GM21423 (cell line): ENCODE data around the gene BEAN1.
"Not testable (repeated sequence)": the region's sequence is repeated elsewhere in the genome, so short reads cannot be mapped to it uniquely, and the experiment has no call there.

Source experiments
- ATAC-seq: cut with Tn5 transposase; IDR thresholded peaks from one replicate; pipeline ENCODE4 v1.9.1; 2021; ENCODE audit warnings: mild to moderate bottlenecking, moderate library complexity; ENCODE audit not compliant: unreplicated experiment

BEAN1 gene

DNA sequence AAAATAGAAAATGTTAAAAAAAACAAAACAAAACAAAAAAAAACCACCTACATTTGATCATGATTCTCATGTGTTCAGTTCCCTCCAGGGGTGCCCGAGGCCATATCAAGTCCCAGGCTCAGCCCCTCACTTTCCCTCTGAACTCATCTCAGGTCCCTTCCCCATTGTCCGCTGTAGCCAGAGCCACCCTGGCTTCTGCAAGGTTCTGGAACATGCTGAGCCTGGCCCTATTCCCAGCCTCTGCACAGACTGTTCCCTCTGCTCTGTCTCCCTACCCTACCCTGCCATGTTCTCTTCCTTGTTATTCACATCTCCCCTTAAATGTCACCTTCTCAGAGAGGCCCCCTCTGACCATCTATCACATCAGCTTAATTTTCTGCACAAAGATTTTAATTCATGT is 75.9 kb downstream of the BEAN1 start:
- ATAC-seq: no peak

DNA sequence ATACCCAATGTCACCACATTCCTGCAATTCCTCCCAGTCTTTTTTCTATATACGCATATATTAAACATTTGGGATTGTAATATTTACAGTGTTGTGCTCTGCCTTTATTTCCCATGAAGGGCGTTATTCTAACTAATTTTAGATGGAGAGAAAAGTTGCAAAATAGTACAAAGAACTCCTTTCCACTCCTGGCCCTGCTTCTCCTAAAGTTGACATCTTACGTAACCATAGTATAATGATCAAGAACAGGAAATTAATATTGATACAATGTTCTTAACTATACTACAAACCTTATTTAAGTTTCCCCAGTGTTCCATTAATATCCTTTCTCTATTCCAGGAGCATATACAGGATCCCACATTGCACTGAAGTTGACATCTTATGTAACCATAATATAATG is 76.5 kb downstream of the BEAN1 start:
- ATAC-seq: no peak

DNA sequence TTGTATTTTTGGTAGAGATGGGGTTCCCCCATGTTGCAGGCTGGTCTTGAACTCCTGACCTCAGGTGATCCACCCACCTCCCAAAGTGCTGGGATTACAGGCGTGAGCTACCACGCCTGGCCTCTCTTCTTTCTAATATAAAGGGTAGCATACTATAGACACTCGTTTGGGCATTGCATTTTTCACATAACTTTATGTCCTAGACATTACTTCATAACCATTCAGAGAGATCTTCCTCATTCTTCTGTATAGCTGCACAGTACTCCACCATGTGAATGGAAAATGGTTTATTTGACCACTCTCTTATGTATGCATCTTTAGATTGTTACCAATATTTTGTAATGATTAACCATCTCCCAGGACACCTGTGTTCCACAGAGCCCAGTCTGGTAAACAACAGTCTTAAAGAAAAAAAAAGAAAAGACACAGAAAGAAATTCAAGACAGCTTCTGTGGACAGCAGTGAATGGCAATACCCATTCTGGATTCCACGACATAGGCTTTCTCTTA is 80.7 kb downstream of the BEAN1 start:
- ATAC-seq: no peak

DNA sequence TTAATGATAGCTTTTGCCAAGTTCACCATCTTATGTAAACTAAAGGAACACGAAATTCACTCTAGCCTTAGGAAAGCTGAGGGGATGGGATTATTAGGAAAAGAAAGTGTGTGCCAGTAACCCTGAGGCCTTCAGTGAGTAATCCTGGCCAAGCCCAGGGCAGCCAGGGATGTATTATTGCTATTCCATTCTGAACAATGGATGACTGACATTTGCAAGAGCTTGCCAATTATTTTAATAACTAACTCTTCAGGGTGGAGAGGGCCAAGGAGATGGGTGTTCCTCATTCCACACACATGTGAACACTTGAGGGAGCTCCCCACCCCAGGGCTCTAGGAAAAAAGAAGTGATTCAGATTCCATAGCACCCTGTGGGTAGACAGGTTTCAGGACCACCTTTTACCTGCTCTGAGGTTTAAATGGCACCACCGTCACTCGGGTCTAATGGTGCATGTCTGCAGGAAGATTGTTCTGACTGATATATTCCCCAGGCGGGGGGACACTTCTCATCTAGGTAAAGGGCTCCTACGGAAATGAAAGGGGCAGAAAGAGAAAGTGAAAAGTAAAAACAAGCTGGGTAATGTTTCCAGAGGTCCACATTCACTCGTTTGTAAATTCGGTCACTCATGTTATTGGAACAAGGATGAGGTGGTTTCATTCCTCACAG is 81.3 kb downstream of the BEAN1 start:
- no peak for ATAC-seq

DNA sequence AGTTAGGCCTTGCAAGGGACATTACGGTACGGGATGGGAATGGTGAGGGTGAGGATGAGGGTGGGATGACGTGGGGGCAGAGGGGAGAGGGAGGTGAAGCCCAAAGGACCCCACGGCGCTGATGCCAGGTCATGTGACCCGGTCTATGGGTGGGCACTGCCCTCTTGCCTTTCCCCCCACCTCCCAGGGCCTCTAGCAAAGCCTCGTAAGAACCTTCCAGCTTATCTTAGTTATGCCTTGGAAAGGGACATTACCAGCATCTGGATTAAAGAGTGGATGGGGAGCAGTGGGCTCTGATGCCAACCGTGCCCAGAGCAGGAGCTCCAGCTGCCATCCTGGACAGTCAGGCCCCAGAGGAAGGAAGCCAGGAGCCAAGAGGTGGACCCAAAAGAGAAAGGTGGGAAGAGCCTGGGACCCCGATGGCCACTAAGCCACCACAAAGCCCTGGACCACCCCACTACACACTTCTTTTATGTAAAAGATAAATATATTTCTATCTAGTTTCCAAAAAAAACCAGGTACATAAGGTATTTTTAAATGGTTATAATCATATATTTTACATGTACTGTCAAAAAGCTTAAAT is 81.9 kb downstream of the BEAN1 start:
- ATAC-seq: no peak

DNA sequence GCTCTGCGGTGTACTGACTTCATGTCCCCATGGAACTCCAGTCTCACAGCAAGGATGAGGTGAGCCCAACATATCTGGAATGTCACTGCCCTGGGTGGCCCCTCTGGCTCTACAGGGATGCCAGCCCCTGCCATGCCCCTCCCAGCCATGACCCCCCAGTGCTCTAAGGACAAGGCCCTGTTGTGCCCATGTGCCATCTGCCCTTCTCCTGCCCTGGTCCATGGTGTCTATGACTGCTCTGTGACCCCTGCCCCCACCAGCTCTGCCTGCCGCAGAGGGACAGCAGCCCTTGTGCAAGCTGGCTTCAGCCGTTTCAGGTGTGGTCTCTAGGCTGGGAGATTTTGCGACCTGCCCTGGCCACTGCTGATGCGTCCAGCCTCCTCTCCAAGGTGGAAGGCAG is 82.5 kb downstream of the BEAN1 start:
- ATAC-seq: no peak

DNA sequence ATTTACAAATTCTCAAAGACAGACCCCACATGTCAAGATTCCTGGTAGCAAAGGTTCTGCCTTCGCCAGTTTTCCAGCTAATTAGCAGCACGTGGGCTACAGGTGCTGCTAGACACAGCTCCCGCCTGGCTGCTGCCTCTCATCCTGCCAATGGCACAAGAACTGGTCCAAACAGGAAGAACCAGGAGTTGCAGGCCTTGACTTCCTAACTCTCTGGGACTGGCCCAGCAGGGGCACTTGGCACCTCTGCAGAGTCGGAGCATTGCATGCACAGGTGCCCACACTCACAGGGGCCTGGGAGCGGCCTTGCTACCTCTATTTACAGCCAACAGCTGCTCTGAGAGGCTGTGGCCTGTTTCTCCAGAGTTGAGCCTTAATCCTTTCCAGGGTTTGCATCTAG is 83.2 kb downstream of the BEAN1 start:
- no peak for ATAC-seq

DNA sequence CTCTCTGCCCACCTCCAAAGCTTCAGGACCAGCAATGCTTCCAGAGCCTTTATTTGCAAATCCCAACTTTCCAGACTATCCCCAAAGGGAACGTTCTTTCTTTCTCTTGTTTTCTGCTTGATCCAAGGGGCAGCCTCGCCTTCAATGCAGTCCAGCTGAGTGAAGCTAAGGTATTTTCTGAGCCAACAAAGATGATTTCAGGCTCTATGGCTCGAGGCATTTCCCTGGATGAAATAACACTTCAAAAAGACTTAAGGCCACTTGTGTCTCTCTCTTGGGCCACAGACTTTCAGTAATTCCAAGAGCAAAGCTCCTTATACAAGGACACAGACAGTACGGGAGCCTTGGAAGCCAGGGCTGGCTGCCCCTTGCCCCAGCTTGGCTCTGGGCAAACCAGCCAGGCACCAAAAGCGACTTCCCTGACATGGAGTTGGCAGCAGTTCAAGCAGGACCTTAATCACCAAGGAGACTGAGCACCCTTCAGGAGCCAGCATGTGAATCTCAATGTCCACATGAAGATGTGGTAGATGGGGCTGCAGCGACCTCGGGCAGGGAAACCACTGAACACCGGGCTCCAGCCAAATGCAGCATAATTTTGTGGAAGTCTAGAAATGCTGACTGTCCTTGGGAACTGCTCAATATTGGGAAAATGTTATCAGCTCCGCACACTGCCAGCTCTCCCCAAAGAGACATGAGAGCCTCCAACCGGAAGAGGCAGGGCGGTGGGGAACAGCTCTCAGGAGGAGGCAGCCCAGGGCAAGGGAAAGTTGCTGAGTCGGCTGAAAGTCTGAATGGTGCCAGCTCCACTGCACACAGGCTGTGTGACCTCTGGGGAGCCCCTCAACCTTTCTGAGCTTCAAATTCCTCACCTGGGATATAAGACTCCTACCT is 83.9 kb downstream of the BEAN1 start:
- ATAC-seq: no peak

DNA sequence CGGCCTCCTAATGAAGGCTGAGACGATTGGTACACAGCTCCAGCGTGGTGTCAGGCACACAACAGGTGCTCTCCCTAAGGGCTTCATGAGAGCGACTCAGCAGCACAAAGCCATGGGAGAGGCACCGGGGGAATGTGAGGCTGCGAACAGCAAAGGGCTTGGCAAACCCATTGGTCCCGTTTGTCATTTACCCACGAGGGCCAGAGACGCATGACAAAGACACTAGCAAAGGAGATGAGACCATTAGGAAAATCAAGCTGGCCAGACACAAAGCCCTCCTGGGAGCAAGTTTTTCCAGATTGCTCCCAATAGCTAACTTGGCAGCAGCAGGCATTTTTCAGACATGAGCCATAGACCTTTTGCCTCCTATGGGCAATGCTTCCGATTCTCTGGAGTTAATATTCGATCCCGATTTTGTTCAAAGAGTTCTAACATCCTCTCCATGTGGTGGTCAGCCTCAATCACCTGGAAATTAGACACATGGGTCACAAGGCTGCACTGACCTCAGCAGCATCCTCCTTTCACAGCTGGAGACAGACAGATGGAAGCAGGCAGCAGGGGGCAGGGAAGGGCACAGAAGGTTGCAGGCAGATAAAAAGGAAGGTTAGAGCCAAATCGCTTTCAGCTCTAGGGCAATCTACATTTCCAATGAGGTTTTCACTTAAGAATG is 84.6 kb downstream of the BEAN1 start:
- ATAC-seq: no peak

DNA sequence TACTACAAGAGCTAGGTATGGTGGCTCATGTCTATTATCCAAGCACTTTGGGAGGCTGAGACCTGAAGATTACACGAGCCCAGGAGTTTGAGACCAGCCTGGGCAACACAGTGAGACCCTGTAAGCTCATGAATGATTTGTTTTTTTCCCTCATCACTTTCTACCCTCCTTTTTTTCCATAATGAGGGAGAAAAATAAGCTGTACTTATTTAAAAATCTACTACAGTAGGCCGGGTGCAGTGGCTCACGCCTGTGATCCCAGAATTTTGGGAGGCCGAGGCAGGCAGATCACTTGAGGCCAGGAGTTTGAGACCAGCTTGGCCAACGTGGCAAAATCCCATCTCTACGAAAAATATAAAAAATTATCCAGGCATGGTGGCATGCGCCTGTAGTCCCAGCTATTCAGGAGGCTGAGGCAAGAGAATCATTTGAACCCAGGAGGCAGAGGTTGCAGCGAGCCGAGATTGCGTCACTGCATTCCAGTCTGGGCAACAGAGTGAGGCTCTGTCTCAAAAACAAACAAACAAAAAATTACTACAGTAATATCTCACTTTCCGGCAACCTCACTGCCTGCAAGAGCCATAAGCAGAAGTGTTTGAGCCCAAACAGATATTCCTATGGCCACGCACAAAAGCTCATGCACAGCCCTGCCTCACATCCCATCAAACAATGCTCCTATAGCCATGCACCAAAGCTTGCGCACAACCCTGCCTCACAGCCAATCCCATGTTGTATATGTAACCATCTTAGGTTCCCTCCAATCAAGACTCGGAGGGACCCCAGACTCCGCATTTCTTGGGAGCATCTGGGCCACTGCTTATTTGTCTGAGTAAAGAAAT is 85.4 kb downstream of the BEAN1 start:
- no peak for ATAC-seq

DNA sequence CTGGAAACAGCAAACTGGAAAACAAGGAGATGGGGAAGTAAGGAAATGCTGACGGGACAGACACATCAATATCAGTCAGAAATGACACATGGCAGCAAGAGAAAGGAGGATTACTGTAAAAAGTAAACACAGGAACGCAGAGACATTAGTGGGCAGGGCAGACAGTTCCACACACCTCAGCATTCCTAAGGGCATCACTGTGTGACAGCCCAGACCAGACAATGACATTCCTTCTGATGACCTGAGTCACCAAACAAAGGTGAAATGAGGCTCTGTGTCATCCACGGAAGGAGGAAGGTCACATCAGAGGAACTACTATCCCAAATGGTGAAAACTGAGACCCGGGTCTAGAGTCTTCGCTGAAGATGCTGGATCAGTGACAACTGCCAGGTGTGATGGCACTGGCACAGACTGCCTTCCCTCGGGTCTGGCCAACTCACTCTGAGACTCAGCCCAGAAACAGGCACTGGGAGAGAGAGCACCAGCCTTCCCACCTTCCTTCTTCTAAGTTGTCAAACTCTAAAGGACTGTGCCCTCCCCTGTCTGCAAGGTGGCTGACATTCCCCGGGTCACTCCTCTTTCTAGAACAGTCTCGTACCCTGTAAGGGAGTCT is 86.1 kb downstream of the BEAN1 start:
- ATAC-seq: no peak

DNA sequence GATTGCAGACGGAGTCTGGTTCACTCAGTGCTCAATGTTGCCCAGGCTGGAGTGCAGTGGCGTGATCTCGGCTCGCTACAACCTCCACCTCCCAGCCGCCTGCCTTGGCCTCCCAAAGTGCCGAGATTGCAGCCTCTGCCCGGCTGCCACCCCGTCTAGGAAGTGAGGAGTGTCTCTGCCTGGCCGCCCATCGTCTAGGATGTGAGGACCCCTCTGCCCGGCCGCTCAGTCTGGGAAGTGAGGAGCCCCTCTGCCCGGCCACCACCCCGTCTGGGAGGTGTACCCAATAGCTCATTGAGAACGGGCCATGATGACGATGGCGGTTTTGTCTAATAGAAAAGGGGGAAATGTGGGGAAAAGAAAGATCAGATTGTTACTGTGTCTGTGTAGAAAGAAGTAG is 87.3 kb downstream of the BEAN1 start:
- not testable (repeated sequence) for ATAC-seq

DNA sequence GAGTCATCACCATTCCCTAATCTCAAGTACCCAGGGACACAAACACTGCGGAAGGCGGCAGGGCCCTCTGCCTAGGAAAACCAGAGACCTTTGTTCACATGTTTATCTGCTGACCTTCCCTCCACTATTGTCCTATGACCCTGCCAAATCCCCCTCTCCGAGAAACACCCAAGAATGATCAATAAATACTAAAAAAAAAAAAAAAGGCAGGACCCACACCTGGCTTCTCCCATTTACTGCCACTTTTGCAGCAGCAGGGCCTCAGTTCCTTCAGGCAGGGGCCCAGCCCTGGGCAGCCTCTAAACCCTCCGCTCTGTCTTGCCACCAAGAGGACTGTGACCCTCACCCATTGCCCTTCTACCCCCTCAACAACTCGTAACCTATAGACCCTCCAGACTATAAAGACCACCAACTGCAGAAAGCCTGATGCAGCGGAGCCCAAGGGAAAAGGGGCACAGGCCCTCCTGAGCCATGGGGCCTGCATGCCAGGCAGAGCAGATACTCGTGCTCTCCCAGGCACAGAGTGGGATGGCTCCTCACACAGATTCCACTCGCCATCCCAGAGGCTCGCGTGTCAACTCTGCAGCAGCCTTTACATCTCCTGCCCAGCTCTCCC is 88.0 kb downstream of the BEAN1 start:
- ATAC-seq: not testable (repeated sequence)

DNA sequence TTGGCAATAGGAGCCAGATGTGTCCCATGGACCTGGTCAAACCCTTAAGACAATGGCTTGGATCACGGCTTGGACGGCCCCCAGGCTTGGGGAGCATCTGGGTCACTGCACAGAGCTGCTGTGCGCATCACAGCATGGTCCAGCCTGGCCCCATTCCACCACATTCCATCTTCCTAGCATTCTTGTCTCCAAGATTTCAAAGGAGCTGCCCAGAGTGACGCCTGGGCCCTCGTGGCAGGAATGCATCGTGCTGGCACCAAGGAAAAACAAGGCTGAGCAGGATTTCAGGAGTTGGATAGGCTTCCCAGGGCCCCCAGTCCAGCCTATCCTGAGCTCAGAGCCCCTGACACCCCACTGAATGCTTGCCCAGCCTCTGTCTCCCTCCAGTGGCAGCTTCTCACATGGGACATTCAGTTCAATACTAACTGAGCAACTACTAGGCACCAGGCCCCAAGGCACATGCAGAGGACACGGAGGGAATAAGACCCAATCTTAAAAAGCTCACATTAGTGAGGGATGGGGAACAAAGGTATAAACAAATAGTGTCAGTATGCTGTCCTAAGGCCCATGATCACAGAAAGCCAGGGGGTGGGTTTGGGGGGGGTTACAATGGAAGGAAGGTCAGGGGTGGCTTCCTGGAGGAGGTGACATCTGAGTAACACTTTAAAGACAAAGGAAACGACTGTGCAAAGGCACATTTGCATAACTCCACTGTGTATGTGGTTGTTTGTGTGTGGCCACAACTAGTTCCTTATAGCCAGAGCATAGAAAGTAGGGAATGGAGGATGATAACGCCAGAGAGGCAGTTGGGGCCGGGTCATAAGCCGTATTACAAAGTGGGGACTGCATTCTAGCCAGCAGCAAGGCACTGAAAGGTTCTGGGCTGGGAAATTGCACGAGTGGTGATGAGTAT is 88.8 kb downstream of the BEAN1 start:
- ATAC-seq: no peak

DNA sequence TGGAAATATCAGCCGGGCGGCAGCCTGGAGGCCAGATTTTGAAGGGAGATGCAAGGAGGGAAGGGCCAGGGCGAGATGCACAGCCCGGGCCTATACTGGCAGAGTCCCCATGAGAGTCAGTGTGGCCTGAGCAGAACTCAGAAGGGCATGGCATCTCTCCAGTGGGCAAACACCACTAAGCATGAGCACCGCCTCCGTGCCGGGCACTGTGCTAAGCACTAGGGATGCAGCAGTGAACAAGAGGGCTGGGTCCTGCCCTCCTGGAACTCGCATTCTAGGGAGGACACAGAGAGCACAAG is 89.4 kb downstream of the BEAN1 start:
- ATAC-seq: no peak

DNA sequence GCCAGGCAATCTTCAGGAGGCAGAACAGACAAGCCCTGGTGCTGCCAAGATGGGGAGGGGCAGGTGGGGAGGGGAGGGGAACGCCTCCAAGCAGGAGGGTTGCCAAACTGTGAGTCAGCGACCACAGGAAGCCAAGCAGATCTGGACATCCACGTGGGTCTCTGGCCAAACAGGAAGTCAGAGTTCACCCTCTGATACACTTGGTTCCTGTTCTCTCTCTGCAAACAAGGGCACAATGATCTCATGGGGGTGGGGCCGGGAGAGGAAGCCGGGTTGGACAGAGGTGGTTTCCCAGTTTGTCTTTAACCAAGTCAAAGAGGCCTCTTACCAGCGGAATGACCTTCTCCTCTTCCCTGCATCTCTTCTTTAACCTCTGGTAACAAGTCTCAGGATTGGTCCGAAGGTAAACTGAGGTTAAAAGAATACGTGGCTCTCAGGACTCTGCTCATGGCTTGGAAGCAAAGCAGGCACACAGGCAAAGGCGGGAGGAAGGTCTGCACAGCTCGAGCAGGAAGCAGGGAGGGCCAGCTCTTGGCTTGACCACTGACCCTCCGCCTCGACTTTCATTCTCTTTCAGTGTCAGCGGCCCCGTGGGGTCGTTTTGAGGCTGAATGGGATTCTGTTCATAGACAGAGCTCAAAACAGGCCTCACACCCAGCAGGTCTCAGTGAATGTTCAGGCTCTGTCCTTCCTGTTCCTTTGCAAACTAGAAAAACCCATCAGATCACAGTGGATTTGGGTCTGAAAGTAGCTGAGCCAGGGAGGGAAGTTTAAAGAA is 89.9 kb downstream of the BEAN1 start:
- ATAC-seq: peak; percentile 97

DNA sequence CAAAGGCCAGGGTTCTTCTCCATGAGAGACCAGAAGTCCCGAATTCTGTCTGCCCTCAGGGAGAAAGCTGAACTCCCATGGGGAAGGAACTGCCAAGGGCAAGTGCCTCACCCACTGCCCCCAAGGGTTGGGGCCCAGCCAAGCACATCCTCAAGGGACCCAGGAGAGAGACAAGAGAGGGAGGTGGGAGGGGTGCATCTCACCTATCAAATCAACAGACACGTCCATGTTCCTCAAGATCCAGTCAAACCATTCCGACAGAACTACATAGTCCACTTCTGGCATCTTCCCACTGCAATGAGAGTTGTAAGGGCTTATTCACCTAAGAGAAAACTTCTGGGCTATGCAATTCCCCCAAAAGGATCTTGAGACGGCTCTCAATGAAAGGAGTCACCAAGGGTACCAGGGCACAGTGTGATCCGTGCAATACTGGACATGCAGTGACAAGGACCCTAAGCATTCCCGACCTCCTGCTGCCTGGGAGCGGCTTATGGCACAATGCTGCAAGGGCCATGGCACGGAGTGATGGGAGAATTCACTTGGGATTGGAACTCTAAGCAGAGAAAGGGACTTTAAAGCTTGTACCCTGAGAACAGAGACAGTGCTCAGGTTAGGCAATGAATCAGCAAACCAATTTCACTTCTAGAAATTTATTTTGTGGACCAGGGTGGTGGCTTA is 90.6 kb downstream of the BEAN1 start:
- no peak for ATAC-seq
